ENCODE measurements around the gene ITGA5.
A peak's percentile ranks its signal among the peaks of the same experiment; 100 is the strongest.

Gene ITGA5

GRCh38 chr12:54352891-54353874 is 65.9 kb downstream of the ITGA5 start:
- Mint-ChIP-seq H3K4me3 (no peak overlapping the region), H3K36me3 (ENCODE audit: insufficient read depth) (peaks cover 30% of the 10 kb centered on the region), H3K27me3 (no peaks in the 10 kb centered on the region), H3K27ac (ENCODE audit: low read depth) (no peak overlapping the region), H3K4me1 (peaks cover 5% of the 10 kb centered on the region), H3K9me3 (no peaks in the 10 kb centered on the region)
- DNase-seq (ENCODE audit: low spot score in 2 of 2) (no peak), ATAC-seq (replicated peaks; ENCODE audit: extremely low read depth, poor library complexity, severe bottlenecking) (no peak)

GRCh38 chr12:54352022-54352531 is 67.0 kb downstream of the ITGA5 start:
- Mint-ChIP-seq H3K4me1 (peaks cover 5% of the 10 kb centered on the region), H3K36me3 (ENCODE audit: insufficient read depth) (peaks cover 37% of the 10 kb centered on the region), H3K4me3 (peak overlapping the region; percentile 30), H3K27me3 (no peaks in the 10 kb centered on the region), H3K27ac (ENCODE audit: low read depth) (no peak overlapping the region), H3K9me3 (no peaks in the 10 kb centered on the region)
- ATAC-seq (replicated peaks; ENCODE audit: extremely low read depth, poor library complexity, severe bottlenecking) (no peak), DNase-seq (ENCODE audit: low spot score in 2 of 2) (no peak)

DNA sequence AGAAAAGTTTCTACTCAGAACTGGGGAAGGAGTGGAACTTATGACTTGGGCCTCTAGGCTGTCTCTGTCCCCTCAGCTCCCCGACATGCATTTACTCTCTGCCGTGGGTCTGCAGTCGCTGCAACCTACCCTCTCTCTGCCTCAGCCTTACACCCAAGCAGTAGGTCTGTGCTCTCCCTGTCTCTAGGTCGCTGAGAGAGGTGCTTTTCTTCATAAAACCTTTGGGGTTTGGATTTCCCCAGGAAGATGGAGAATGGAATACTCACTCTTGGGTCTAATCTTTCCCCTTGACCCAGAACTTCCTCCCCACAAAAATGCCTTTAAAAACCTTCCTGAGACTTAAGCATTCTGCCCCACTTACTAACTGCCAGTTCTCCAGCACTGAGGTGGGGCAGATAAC is 67.7 kb downstream of the ITGA5 start:
- no peak overlapping the region for H3K4me3 Mint-ChIP-seq
- H3K36me3 Mint-ChIP-seq (ENCODE audit: insufficient read depth), result peaks cover 42% of the 10 kb centered on the region
- ATAC-seq (replicated peaks; ENCODE audit: extremely low read depth, poor library complexity, severe bottlenecking), result no peak
- H3K27me3 Mint-ChIP-seq, result no peaks in the 10 kb centered on the region
- no peak overlapping the region for H3K27ac Mint-ChIP-seq (ENCODE audit: low read depth)
- H3K4me1 Mint-ChIP-seq, result peaks cover 5% of the 10 kb centered on the region
- no peaks in the 10 kb centered on the region for H3K9me3 Mint-ChIP-seq
- DNase-seq (ENCODE audit: low spot score in 2 of 2), result no peak

DNA sequence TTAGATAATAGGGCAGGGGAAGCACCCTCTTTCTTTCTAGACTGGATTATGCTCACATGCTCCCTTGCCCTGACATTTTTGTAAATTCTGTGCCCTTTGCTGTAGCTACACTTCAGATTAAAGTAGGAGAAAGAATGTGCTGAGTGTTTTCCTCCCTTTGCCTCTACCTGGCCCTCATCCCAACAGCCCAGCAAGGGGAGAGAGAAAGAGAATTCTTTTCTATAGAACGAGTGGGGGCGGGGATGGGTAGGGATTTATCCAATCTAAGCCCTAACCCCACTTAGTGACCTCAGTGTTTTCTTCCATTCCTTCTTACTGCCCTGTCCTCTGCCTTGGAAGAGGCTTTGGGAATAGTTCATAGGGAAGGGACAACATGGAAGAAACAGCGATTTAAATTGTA is 68.3 kb downstream of the ITGA5 start:
- Mint-ChIP-seq H3K4me3 (no peak overlapping the region), H3K4me1 (peaks cover 5% of the 10 kb centered on the region), H3K36me3 (ENCODE audit: insufficient read depth) (peaks cover 46% of the 10 kb centered on the region), H3K27me3 (no peaks in the 10 kb centered on the region), H3K27ac (ENCODE audit: low read depth) (no peak overlapping the region), H3K9me3 (no peaks in the 10 kb centered on the region)
- no peak for DNase-seq (ENCODE audit: low spot score in 2 of 2)
- ATAC-seq (replicated peaks; ENCODE audit: extremely low read depth, poor library complexity, severe bottlenecking), result no peak

DNA sequence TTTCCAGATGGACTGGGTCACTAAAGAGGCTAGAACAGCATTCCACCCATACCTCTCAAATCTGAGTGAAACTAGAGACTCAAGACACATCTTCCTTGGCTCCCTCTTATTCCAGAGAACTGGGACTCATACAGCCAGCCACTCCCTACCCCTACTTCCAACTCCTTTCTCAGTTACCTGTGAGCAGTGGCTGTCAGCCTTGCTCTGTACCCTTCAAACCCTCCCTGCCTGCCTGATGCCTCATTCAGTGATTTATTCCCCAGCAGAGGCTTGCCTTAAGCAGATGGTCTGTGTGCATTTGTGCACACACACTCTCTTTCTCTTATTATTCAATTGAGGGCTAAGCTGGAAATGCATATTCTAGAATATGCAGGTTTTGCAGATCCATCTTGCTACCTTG is 69.4 kb downstream of the ITGA5 start:
- peaks cover 52% of the 10 kb centered on the region for H3K36me3 Mint-ChIP-seq (ENCODE audit: insufficient read depth)
- DNase-seq (ENCODE audit: low spot score in 2 of 2) (no peak), ATAC-seq (replicated peaks; ENCODE audit: extremely low read depth, poor library complexity, severe bottlenecking) (no peak)
- H3K9me3 Mint-ChIP-seq, result no peaks in the 10 kb centered on the region
- no peak overlapping the region for H3K27ac Mint-ChIP-seq (ENCODE audit: low read depth)
- no peak overlapping the region for H3K4me3 Mint-ChIP-seq
- no peaks in the 10 kb centered on the region for H3K27me3 Mint-ChIP-seq
- H3K4me1 Mint-ChIP-seq, result peaks cover 9% of the 10 kb centered on the region

GRCh38 chr12:54349036-54349435 is 70.0 kb downstream of the ITGA5 start:
- ATAC-seq (replicated peaks; ENCODE audit: extremely low read depth, poor library complexity, severe bottlenecking), result no peak
- peaks cover 56% of the 10 kb centered on the region for H3K36me3 Mint-ChIP-seq (ENCODE audit: insufficient read depth)
- no peak overlapping the region for H3K4me3 Mint-ChIP-seq
- H3K4me1 Mint-ChIP-seq, result peaks cover 9% of the 10 kb centered on the region
- H3K9me3 Mint-ChIP-seq, result no peaks in the 10 kb centered on the region
- DNase-seq (ENCODE audit: low spot score in 2 of 2), result no peak
- H3K27ac Mint-ChIP-seq (ENCODE audit: low read depth), result no peak overlapping the region
- no peaks in the 10 kb centered on the region for H3K27me3 Mint-ChIP-seq
